Hematopoietic multipotent progenitor cell treated with erythropoietin and hydrocortisone succinate and interleukin-3 and kit ligand, for 4 days (in vitro differentiated cells): ENCODE measurements around the gene EFNA4.

Source experiments
- DNase-seq: peaks from one replicate; pipeline ENCODE4 v3.0.0-alpha.2; 2015

The EFNA4 gene

GRCh38 chr1:155063550-155064110 lies at the start of gene EFNA4:
EFNA4 (plus strand) TSS chr1:155063740; CDS start chr1:155063824, 84 bp downstream.
- peak; percentile 95 for DNase-seq

GRCh38 chr1:155014709-155015508 lies 48.6 kb upstream of the EFNA4 start:
- no peak for DNase-seq

- DNase-seq = no peak
These were observed 47.9 kb upstream of the EFNA4 start for GRCh38 chr1:155015527-155016230.

GRCh38 chr1:155016231-155016831 lies 47.2 kb upstream of the EFNA4 start:
- no peak for DNase-seq

GRCh38 chr1:155017041-155017945 lies 46.2 kb upstream of the EFNA4 start:
- DNase-seq = peak; percentile 94

- no peak for DNase-seq
These were observed 45.6 kb upstream of the EFNA4 start for GRCh38 chr1:155017946-155018316.

- DNase-seq = no peak
These were observed 44.8 kb upstream of the EFNA4 start for GRCh38 chr1:155018617-155019348.

GRCh38 chr1:155019377-155020245 lies 43.9 kb upstream of the EFNA4 start:
- no peak for DNase-seq

- no peak for DNase-seq
These were observed 41.2 kb upstream of the EFNA4 start for GRCh38 chr1:155022136-155022926.

GRCh38 chr1:155022927-155023236 lies 40.7 kb upstream of the EFNA4 start:
- peak; percentile 61 for DNase-seq

- DNase-seq = no peak
These were observed 39.9 kb upstream of the EFNA4 start for GRCh38 chr1:155023627-155024026.

GRCh38 chr1:155024315-155024714 lies 39.2 kb upstream of the EFNA4 start:
- no peak for DNase-seq

- DNase-seq = no peak
These were observed 37.4 kb upstream of the EFNA4 start for GRCh38 chr1:155026154-155026553.

GRCh38 chr1:155026588-155026987 lies 37.0 kb upstream of the EFNA4 start:
- DNase-seq = no peak

- DNase-seq = no peak
These were observed 33.9 kb upstream of the EFNA4 start for GRCh38 chr1:155029513-155030242.

- no peak for DNase-seq
These were observed 33.2 kb upstream of the EFNA4 start for GRCh38 chr1:155030243-155030795.

GRCh38 chr1:155030899-155031298 lies 32.6 kb upstream of the EFNA4 start:
- no peak for DNase-seq

GRCh38 chr1:155032886-155033285 lies 30.7 kb upstream of the EFNA4 start:
- no peak for DNase-seq

- no peak for DNase-seq
These were observed 30.0 kb upstream of the EFNA4 start, which contains the start of the genes DCST1 and DCST2 for GRCh38 chr1:155033524-155033923. DCST1 (plus strand) TSS chr1:155033824; CDS start chr1:155034037, 213 bp downstream. DCST2 (minus strand) TSS chr1:155033781; CDS start chr1:155033701, 80 bp downstream.
